Measurements from ENCODE around the gene NKX1-1.
"Not testable (repeated sequence)": the region's sequence is repeated elsewhere in the genome, so short reads cannot be mapped to it uniquely, and the experiment has no call there.

Gene NKX1-1

GRCh38 chr4:1404573-1405253, 1.5 kb downstream of the NKX1-1 start:
- DNase-seq (ENCODE audit: low read depth in 2 of 2), result no peak

GRCh38 chr4:1403591-1404572, 2.4 kb downstream of the NKX1-1 start:
- no peak for DNase-seq (ENCODE audit: low read depth in 2 of 2)

- DNase-seq (ENCODE audit: low read depth in 2 of 2), result no peak
Observed at GRCh38 chr4:1403177-1403583, 3.1 kb downstream of the NKX1-1 start.

- no peak for DNase-seq (ENCODE audit: low read depth in 2 of 2)
Observed at GRCh38 chr4:1402516-1403091, 3.6 kb downstream of the NKX1-1 start.

GRCh38 chr4:1402021-1402515, 4.2 kb downstream of the NKX1-1 start:
- no peak for DNase-seq (ENCODE audit: low read depth in 2 of 2)

- no peak for DNase-seq (ENCODE audit: low read depth in 2 of 2)
Observed at GRCh38 chr4:1401409-1402020, 4.7 kb downstream of the NKX1-1 start.

GRCh38 chr4:1400831-1401408, 5.3 kb downstream of the NKX1-1 start:
- no peak for DNase-seq (ENCODE audit: low read depth in 2 of 2)

GRCh38 chr4:1400191-1400805, 5.9 kb downstream of the NKX1-1 start:
- no peak for DNase-seq (ENCODE audit: low read depth in 2 of 2)

GRCh38 chr4:1399508-1400190, 6.6 kb downstream of the NKX1-1 start:
- DNase-seq (ENCODE audit: low read depth in 2 of 2), result no peak

- DNase-seq (ENCODE audit: low read depth in 2 of 2), result no peak
Observed at GRCh38 chr4:1398681-1399507, 7.3 kb downstream of the NKX1-1 start.

GRCh38 chr4:1396806-1397455, 9.3 kb downstream of the NKX1-1 start:
- DNase-seq (ENCODE audit: low read depth in 2 of 2), result no peak

- DNase-seq (ENCODE audit: low read depth in 2 of 2), result no peak
Observed at GRCh38 chr4:1395941-1396805, 10.1 kb downstream of the NKX1-1 start.

- DNase-seq (ENCODE audit: low read depth in 2 of 2), result not testable (repeated sequence)
Observed at GRCh38 chr4:1395389-1395820, 10.8 kb downstream of the NKX1-1 start.

- DNase-seq (ENCODE audit: low read depth in 2 of 2), result not testable (repeated sequence)
Observed at GRCh38 chr4:1394554-1395388, 11.5 kb downstream of the NKX1-1 start.

GRCh38 chr4:1393866-1394265, 12.4 kb downstream of the NKX1-1 start:
- DNase-seq (ENCODE audit: low read depth in 2 of 2), result no peak

GRCh38 chr4:1393363-1393762, 12.9 kb downstream of the NKX1-1 start:
- DNase-seq (ENCODE audit: low read depth in 2 of 2), result not testable (repeated sequence)
